ENCODE data around the gene CPM.

CPM gene

GRCh38 chr12:68918960-68919359 lies 14.0 kb downstream of the CPM start:
- no peak for DNase-seq (ENCODE audit: low read depth, low spot score)
- no peak overlapping the region for H3K4me3 ChIP-seq (ENCODE audit: low read depth, low read length)
- ChIA-PET POLR2A (no interaction called here), CTCF (no interaction called here)
- TF ChIP-seq, protein P1, sequence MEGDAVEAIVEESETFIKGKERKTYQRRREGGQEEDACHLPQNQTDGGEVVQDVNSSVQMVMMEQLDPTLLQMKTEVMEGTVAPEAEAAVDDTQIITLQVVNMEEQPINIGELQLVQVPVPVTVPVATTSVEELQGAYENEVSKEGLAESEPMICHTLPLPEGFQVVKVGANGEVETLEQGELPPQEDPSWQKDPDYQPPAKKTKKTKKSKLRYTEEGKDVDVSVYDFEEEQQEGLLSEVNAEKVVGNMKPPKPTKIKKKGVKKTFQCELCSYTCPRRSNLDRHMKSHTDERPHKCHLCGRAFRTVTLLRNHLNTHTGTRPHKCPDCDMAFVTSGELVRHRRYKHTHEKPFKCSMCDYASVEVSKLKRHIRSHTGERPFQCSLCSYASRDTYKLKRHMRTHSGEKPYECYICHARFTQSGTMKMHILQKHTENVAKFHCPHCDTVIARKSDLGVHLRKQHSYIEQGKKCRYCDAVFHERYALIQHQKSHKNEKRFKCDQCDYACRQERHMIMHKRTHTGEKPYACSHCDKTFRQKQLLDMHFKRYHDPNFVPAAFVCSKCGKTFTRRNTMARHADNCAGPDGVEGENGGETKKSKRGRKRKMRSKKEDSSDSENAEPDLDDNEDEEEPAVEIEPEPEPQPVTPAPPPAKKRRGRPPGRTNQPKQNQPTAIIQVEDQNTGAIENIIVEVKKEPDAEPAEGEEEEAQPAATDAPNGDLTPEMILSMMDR (IDR thresholded peaks at IDR 0.05; ENCODE audit: insufficient read depth, low read length, missing control alignments), result no peak

GRCh38 chr12:68915055-68915454 lies 17.9 kb downstream of the CPM start:
- H3K4me3 ChIP-seq (ENCODE audit: low read depth, low read length), result no peak overlapping the region
- ChIA-PET CTCF (interaction anchor here (0.8 kb wide), 1 partner anchor 155 kb away, joined by 3 read pairs; no protein-coding TSS in a partner anchor), POLR2A (no interaction called here)
- peak; percentile 85 for DNase-seq (ENCODE audit: low read depth, low spot score)
- TF ChIP-seq, protein P1 (IDR thresholded peaks at IDR 0.05; ENCODE audit: insufficient read depth, low read length, missing control alignments), result no peak

DNA sequence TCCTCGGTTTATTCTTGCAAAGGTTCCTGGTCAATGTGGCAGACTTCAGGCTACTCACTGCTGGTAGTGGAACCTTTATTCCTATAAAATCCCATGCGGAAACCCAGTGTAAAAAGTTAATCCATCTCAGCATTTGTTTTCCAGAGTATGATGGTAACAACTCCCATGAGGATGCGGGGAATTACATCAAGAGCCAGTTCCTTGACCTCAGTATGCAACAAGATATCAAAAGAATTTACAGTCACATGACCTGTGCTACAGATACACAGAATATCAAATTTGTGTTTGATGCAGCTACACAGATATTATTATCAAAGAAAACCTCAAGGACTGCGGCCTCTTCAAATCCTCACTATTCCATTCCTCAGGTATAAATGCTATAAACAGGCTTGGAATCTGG lies 19.3 kb downstream of the CPM start:
- ChIA-PET CTCF (no interaction called here), POLR2A (no interaction called here)
- DNase-seq (ENCODE audit: low read depth, low spot score), result no peak
- no peak overlapping the region for H3K4me3 ChIP-seq (ENCODE audit: low read depth, low read length)
- TF ChIP-seq, protein P1 (IDR thresholded peaks at IDR 0.05; ENCODE audit: insufficient read depth, low read length, missing control alignments), result no peak

- TF ChIP-seq, protein P1 (IDR thresholded peaks at IDR 0.05; ENCODE audit: insufficient read depth, low read length, missing control alignments), result no peak
- no peak overlapping the region for H3K4me3 ChIP-seq (ENCODE audit: low read depth, low read length)
- ChIA-PET POLR2A (no interaction called here), CTCF (interaction anchor here (0.6 to 1.1 kb wide), 2 partner anchors 15 to 157 kb away, joined by 3 read pairs; no protein-coding TSS in a partner anchor)
- no peak for DNase-seq (ENCODE audit: low read depth, low spot score)
Measured at GRCh38 chr12:68912916-68913315, 20.1 kb downstream of the CPM start.

DNA sequence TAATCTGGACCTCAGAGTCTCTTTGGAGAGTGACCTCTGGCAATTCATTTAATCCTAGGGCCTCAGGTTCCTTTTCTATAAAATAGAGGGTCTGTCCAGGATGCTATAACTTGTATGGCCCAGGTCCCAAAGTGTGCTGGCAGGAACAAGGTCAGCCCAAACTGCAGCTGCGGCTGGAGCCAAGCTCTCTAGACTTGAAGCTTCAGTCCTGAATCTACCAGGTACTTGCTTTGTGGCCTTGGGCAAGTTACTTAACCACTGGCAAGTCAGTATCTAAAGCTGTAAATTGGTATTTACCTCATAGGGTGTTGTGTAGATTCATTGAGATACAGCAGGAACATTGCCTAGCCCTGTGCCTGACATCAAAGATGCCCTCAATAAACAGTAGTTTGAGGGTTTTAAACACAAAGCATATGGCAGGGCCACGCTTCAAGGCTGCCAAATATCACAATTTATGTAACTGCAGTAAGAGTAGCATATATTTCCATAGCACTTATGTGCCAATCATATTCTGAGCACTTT lies 21.7 kb downstream of the CPM start:
- ChIA-PET CTCF (interaction anchor here (1.4 kb wide), 1 partner anchor 11 kb away, joined by 5 read pairs; no protein-coding TSS in a partner anchor), POLR2A (no interaction called here)
- no peak for DNase-seq (ENCODE audit: low read depth, low spot score)
- no peak overlapping the region for H3K4me3 ChIP-seq (ENCODE audit: low read depth, low read length)
- TF ChIP-seq, protein P1 (IDR thresholded peaks at IDR 0.05; ENCODE audit: insufficient read depth, low read length, missing control alignments), result no peak

DNA sequence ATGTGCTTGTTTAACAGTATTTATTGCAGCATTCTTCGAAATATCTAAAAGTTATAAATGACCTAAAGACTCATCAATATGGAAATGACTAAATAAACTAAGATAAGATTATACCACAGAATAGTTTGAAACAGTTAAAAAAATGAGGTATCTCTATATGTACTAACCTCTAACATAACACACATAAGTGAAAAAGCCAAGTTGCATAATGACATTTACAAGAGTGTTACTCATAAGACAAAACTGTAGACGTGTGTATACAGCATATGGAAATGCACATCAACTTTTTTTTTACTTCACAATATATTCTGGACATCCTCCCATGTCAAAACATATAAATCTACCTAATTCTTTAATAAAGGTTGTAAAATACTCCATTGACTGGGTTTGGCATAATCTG lies 22.8 kb downstream of the CPM start:
- no peak for DNase-seq (ENCODE audit: low read depth, low spot score)
- ChIA-PET POLR2A (no interaction called here), CTCF (interaction anchor here (1.4 kb wide), 1 partner anchor 10 kb away, joined by 5 read pairs; no protein-coding TSS in a partner anchor)
- TF ChIP-seq, protein P1 (IDR thresholded peaks at IDR 0.05; ENCODE audit: insufficient read depth, low read length, missing control alignments), result no peak
- no peak overlapping the region for H3K4me3 ChIP-seq (ENCODE audit: low read depth, low read length)
